8988T (cell line): ENCODE measurements around the gene HNF4A.

Experiments
- DNase-seq: peaks from one replicate; pipeline ENCODE4 v3.0.0; 2011

The HNF4A gene

GRCh38 chr20:44426879-44427790 is 71.6 kb downstream of the HNF4A start:
- no peak for DNase-seq

DNA sequence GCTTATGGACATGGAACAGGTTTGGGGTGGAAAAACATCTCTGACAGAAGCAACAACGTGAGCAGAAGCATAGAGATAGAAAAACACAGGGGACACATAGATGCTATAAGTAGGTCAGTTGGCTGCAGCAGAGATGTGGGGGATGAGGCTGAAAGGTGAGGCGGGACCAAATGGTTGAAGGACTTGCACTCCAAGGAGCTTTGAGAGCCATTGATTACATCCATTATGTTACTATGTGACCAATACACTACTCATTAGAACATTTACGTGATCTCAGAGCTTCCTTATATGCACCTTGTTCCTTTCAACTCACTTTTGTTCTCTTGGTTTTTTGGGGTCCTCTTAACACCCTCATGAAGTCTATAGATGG is 72.3 kb downstream of the HNF4A start:
- no peak for DNase-seq

- no peak for DNase-seq
Observed at GRCh38 chr20:44428174-44429016, 72.9 kb downstream of the HNF4A start.

- no peak for DNase-seq
Observed at GRCh38 chr20:44429017-44429339, 73.5 kb downstream of the HNF4A start.

DNA sequence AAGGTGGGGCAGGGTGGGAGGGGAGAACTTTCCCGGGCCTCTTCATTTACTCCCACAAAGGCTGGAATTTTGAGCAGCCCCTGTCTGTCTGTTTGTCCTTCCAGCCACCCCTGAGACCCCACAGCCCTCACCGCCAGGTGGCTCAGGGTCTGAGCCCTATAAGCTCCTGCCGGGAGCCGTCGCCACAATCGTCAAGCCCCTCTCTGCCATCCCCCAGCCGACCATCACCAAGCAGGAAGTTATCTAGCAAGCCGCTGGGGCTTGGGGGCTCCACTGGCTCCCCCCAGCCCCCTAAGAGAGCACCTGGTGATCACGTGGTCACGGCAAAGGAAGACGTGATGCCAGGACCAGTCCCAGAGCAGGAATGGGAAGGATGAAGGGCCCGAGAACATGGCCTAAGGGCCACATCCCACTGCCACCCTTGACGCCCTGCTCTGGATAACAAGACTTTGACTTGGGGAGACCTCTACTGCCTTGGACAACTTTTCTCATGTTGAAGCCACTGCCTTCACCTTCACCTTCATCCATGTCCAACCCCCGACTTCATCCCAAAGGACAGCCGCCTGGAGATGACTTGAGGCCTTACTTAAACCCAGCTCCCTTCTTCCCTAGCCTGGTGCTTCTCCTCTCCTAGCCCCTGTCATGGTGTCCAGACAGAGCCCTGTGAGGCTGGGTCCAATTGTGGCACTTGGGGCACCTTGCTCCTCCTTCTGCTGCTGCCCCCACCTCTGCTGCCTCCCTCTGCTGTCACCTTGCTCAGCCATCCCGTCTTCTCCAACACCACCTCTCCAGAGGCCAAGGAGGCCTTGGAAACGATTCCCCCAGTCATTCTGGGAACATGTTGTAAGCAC is 74.1 kb downstream of the HNF4A start:
- DNase-seq = no peak

DNA sequence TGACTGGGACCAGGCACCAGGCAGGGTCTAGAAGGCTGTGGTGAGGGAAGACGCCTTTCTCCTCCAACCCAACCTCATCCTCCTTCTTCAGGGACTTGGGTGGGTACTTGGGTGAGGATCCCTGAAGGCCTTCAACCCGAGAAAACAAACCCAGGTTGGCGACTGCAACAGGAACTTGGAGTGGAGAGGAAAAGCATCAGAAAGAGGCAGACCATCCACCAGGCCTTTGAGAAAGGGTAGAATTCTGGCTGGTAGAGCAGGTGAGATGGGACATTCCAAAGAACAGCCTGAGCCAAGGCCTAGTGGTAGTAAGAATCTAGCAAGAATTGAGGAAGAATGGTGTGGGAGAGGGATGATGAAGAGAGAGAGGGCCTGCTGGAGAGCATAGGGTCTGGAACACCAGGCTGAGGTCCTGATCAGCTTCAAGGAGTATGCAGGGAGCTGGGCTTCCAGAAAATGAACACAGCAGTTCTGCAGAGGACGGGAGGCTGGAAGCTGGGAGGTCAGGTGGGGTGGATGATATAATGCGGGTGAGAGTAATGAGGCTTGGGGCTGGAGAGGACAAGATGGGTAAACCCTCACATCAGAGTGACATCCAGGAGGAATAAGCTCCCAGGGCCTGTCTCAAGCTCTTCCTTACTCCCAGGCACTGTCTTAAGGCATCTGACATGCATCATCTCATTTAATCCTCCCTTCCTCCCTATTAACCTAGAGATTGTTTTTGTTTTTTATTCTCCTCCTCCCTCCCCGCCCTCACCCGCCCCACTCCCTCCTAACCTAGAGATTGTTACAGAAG is 75.0 kb downstream of the HNF4A start:
- DNase-seq = no peak

GRCh38 chr20:44431118-44431501 is 75.6 kb downstream of the HNF4A start:
- DNase-seq = no peak

GRCh38 chr20:44431502-44432234 is 76.2 kb downstream of the HNF4A start:
- DNase-seq = no peak

GRCh38 chr20:44432618-44433577 is 77.4 kb downstream of the HNF4A start:
- DNase-seq = no peak

GRCh38 chr20:44433751-44434538 is 78.4 kb downstream of the HNF4A start:
- DNase-seq = no peak

DNA sequence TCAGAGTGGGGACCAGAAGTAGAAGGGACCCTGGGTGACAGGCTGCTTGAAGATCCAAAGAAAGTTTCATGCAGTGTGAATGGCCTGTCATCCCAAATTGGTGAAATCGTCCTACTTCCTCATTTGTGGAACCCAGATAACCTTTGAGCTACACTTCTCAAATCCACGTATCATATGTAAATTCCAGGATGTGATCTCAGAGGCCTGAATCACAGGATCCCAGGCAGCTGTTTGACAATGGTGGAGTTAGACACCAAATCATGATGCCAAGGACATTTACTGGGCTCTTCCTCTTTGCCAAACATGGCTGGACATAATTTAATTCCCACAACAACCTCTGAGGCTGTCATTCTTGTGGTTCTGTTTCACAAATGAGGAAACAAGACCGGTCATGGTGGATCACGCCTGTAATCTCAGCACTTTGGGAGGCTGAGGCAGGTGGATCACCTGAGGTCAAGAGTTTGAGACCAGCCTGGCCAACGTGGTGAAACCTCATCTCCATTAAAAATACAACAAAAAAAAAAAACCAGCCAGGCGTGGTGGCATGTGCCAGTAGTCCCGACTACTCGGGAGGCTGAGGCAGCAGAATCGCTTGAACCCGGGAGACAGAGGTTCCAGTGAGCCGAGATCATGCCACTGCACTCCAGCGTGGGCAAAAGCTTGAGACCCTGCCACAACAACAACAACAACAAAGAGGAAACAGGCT is 80.3 kb downstream of the HNF4A start:
- DNase-seq = no peak

DNA sequence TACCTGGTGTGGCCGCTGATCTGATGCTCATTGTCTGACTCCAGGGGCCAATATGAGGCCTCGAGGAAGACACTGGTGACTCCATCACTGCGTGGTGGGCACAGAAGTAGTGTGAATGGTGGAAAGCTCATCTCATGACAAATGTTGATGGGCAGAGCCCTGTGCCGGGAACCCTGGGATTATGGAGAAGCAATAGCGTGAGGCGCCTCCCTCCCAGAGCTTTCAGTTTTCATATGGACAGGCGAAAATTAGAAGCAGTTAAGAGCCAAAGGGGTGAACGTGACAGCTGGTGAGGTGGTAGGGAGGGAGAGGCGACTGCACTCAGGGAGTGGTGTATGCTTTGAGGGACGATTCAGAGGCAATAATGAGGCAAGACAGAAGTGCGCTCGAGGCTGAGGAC is 80.9 kb downstream of the HNF4A start:
- DNase-seq = no peak

DNA sequence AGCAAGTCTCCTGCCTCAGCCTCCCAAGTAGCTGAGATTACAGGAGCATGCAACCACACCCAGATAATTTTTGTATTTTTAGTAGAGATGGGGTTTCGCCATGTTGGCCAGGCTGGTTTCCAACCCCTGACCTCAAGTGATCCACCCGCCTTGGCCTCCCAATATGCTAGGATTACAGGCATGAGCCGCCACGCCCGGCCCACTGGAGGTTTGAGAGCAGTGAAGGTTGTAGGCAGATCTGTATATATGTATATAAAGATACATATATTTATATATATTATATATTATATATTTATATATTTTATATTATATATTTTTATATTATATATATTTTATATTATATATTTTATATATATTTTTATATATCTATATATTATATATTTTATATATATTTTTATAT is 82.0 kb downstream of the HNF4A start:
- DNase-seq = no peak

DNA sequence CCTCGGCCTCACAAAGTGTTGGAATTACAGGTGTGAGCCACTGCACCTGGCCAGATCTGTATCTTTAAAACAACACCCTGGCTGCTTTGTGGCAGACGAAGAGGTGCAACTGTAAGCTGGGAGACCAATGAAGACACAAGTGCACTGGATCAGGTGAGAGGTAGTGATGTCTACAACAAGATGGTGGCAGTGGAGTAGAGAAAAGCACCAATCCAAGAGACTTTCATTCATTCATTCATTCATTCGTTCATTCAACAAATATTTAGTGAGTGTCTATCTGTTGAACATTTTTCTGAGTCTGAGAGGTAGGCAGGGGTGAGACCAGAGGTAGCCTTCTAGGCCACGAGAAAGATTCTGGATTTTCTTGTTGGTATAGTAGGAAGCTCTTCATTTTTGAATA is 83.3 kb downstream of the HNF4A start:
- DNase-seq = no peak

- DNase-seq = no peak
Observed at GRCh38 chr20:44439318-44439717, 83.8 kb downstream of the HNF4A start.

DNA sequence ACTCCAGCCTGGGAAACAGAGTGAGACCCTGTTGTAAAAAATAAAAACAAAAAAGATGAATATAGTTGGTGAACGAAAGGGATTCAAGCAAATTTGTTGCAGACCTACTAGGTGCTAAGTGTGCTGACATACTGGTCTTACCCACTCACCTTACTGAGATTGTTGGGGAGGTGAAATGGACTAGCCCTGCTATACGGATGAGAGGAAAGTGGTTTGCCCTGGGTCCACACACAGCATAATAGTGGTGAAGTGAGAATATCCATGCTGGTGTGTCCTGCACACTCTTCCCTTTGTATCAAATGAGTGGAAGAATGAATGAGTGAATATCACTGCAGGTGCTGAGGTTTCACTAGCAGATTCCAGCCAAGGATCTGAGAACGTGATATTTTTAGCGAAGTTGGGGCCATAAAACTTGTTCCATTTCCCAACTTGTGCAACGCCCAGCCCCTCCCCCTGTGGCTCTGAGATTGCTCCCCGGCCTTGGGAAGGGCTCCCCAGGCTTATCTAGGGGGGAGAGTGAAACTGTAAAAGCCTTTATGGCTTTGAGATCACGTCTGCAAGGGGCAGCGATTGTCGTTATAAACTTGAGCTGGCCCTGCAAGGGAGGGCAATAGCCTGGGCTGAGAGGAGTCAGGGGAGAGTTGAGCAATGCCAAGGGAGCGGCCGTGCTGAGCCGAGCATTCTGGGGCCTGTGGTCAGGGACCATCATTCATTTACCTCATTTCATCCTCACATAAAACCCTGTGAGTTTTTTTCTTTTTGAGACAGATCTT is 87.0 kb downstream of the HNF4A start:
- DNase-seq = no peak

- DNase-seq = no peak
Observed at GRCh38 chr20:44445742-44446710, 90.5 kb downstream of the HNF4A start.
